Neural cell (in vitro differentiated cells): ENCODE results near the gene KLHDC7B. TPM values are rescaled to one million over a fixed set of nuclear protein-coding genes. Genes with fewer than 3 reads are reported as not detected.

Experiments used
- H2AFZ ChIP-seq: fragments of 200-600, 300-800 bp; sonication (generic), shearing (Covaris generic); 2 replicates; pipeline ENCODE4 v1.6.0; 2014; ENCODE audit warnings: low read depth, mild to moderate bottlenecking, antibody characterized with exemption, low read length, moderate library complexity
- H3F3A ChIP-seq: fragments of 200-600 bp; shearing (Covaris generic); 2 replicates; pipeline ENCODE4 v1.6.1; 2016; ENCODE audit warnings: mild to moderate bottlenecking, moderate library complexity, mixed read lengths, antibody characterized with exemption, low read length; ENCODE audit not compliant: insufficient read depth, poor library complexity, severe bottlenecking
- H3K27ac ChIP-seq: fragments of 200-600, 300-800 bp; sonication (generic), shearing (Covaris generic); 2 replicates; pipeline ENCODE4 v1.5.1; 2014; ENCODE audit warnings: mild to moderate bottlenecking, low read length, moderate library complexity
- H3K27me3 ChIP-seq: fragments of 300-800, 200-600 bp; sonication (generic), shearing (Covaris generic); 2 replicates; pipeline ENCODE4 v1.6.0; 2014; ENCODE audit warnings: mild to moderate bottlenecking, low read depth, low read length, moderate library complexity; ENCODE audit not compliant: insufficient read depth
- H3K36me3 ChIP-seq: fragments of 300-800, 200-600 bp; sonication (generic), shearing (Covaris generic); 2 replicates; pipeline ENCODE4 v1.5.1; 2014; ENCODE audit warnings: mild to moderate bottlenecking, antibody characterized with exemption, low read length, moderate library complexity; ENCODE audit not compliant: insufficient read depth
- H3K4me2 ChIP-seq: fragments of 300-800, 200-600 bp; sonication (generic), shearing (Covaris generic); 2 replicates; pipeline ENCODE4 v1.6.0; 2014; ENCODE audit warnings: mild to moderate bottlenecking, low read length
- H3K4me3 ChIP-seq: fragments of 300-800, 200-600 bp; sonication (generic), shearing (Covaris generic); 2 replicates; pipeline ENCODE4 v1.5.1; 2014; ENCODE audit warnings: mild to moderate bottlenecking, low read length, moderate library complexity
- H3K79me2 ChIP-seq: fragments of 200-600 bp; shearing (Covaris generic); replicated peaks from 2 replicates; pipeline ENCODE4 v1.6.0; 2014; ENCODE audit warnings: mild to moderate bottlenecking, low read length, moderate library complexity; ENCODE audit not compliant: insufficient read depth
- H3K9ac ChIP-seq: fragments of 300-800, 200-600 bp; sonication (generic), shearing (Covaris generic); 2 replicates; pipeline ENCODE4 v1.6.1; 2016; ENCODE audit warnings: mild to moderate bottlenecking, low read length, mixed read lengths
- H3K9me2 ChIP-seq: fragments of 200-600 bp; shearing (Covaris generic); 2 replicates; pipeline ENCODE4 v1.6.1; 2016; ENCODE audit warnings: mild to moderate bottlenecking, low read length, mixed read lengths; ENCODE audit not compliant: insufficient read depth
- H3K9me3 ChIP-seq: fragments of 200-600, 300-800 bp; sonication (generic), shearing (Covaris generic); 2 replicates; pipeline ENCODE4 v1.6.1; 2016; ENCODE audit warnings: mild to moderate bottlenecking, mixed run types, low read length, moderate library complexity, mixed read lengths
- H4K20me1 ChIP-seq: fragments of 200-600 bp; shearing (Covaris generic); 2 replicates; pipeline ENCODE4 v1.6.1; 2016; ENCODE audit warnings: mild to moderate bottlenecking, mixed run types; ENCODE audit not compliant: insufficient read depth
- CTCF ChIP-seq: fragments of 450-650 bp; IDR thresholded peaks from 2 replicates; pipeline ENCODE4 v1.5.1; 2014; ENCODE audit warnings: antibody characterized with exemption, mild to moderate bottlenecking, moderate library complexity; ENCODE audit not compliant: poor library complexity, severe bottlenecking
- EP300 ChIP-seq: fragments of 450-650 bp; conservative IDR thresholded peaks from 2 replicates; pipeline ENCODE4 v1.6.1; 2014; ENCODE audit warnings: antibody characterized with exemption, mild to moderate bottlenecking, moderate library complexity; ENCODE audit not compliant: poor library complexity, severe bottlenecking
- EZH2 ChIP-seq: fragments of 200-600, 300-800 bp; shearing (Covaris generic), sonication (generic); IDR thresholded peaks from 2 replicates; pipeline ENCODE4 v1.6.1; 2014; ENCODE audit warnings: antibody characterized with exemption, low read length, borderline replicate concordance, mild to moderate bottlenecking; ENCODE audit not compliant: insufficient read depth, poor library complexity, severe bottlenecking
- MXI1 ChIP-seq: fragments of 450-650 bp; conservative IDR thresholded peaks from 2 replicates; pipeline ENCODE4 v1.6.1; 2014; ENCODE audit warnings: antibody characterized with exemption, mild to moderate bottlenecking; ENCODE audit not compliant: poor library complexity, severe bottlenecking
- POLR2AphosphoS5 ChIP-seq: IDR thresholded peaks from 2 replicates; pipeline ENCODE4 v1.6.1; 2012
- RAD21 ChIP-seq: fragments of 450-650 bp; conservative IDR thresholded peaks from 2 replicates; pipeline ENCODE4 v1.6.1; 2014; ENCODE audit warnings: antibody characterized with exemption, mild to moderate bottlenecking, moderate library complexity
- REST ChIP-seq: IDR thresholded peaks from 2 replicates; pipeline ENCODE4 v1.6.1; 2012; ENCODE audit warnings: borderline replicate concordance
- TAF1 ChIP-seq: IDR thresholded peaks from 2 replicates; pipeline ENCODE4 v1.6.1; 2012; ENCODE audit warnings: low read depth
- polyA plus RNA-seq: library from polyadenylated mRNA; depleted of rRNA; stranded (reverse); fragments of >200 nt; gene quantifications from 2 replicates; pipeline ENCODE4 v1.2.3, GENCODE V29; 2014

Gene KLHDC7B
- polyA plus RNA-seq, 1 donor from 2014 or later, result not detected

- Histone ChIP-seq H3K27me3 (peaks cover 13% of the 10 kb centered on the region), H3K36me3 (no peaks in the 10 kb centered on the region), H4K20me1 (no peaks in the 10 kb centered on the region), H3K9me2 (no peaks in the 10 kb centered on the region), H3K9ac (no peak overlapping the region), H3K79me2 (no peaks in the 10 kb centered on the region), H3K4me2 (no peak overlapping the region), H2AFZ (no peak overlapping the region), H3K4me3 (no peak overlapping the region), H3K27ac (no peak overlapping the region), H3K9me3 (no peaks in the 10 kb centered on the region), H3F3A (no peaks in the 10 kb centered on the region)
- no peak for TF ChIP-seq REST
- no peak for TF ChIP-seq RAD21
- no peak for TF ChIP-seq TAF1
- no peak for TF ChIP-seq EZH2
- TF ChIP-seq POLR2AphosphoS5, result no peak
- TF ChIP-seq EP300, result no peak
- TF ChIP-seq CTCF, result no peak
Observed at GRCh38 chr22:50544746-50545253, 899 bp upstream of the KLHDC7B start.

- H3K9me2 ChIP-seq, result no peaks in the 10 kb centered on the region
- no peaks in the 10 kb centered on the region for H4K20me1 ChIP-seq
- no peak overlapping the region for H3K27ac ChIP-seq
- TF ChIP-seq EZH2 (no peak), MXI1 (no peak), RAD21 (no peak), TAF1 (no peak), EP300 (no peak)
- H2AFZ ChIP-seq, result no peak overlapping the region
- no peak overlapping the region for H3K4me2 ChIP-seq
- no peaks in the 10 kb centered on the region for H3K79me2 ChIP-seq
- no peak overlapping the region for H3K9ac ChIP-seq
- no peaks in the 10 kb centered on the region for H3K36me3 ChIP-seq
- no peak overlapping the region for H3K4me3 ChIP-seq
- H3K27me3 ChIP-seq, result peaks cover 13% of the 10 kb centered on the region
- H3F3A ChIP-seq, result no peaks in the 10 kb centered on the region
- no peaks in the 10 kb centered on the region for H3K9me3 ChIP-seq
Observed at GRCh38 chr22:50546326-50547262, 895 bp downstream of the KLHDC7B start.
